GM19372 (cell line): ENCODE measurements around the gene CNTN5.
"Not testable (repeated sequence)": the region's sequence is repeated elsewhere in the genome, so short reads cannot be mapped to it uniquely, and the experiment has no call there.

ENCODE experiments used
- ATAC-seq: cut with Tn5 transposase; IDR thresholded peaks from one replicate; pipeline ENCODE4 v1.9.1; 2021; ENCODE audit warnings: mild to moderate bottlenecking, low read depth, moderate library complexity; ENCODE audit not compliant: unreplicated experiment

CNTN5 gene

DNA sequence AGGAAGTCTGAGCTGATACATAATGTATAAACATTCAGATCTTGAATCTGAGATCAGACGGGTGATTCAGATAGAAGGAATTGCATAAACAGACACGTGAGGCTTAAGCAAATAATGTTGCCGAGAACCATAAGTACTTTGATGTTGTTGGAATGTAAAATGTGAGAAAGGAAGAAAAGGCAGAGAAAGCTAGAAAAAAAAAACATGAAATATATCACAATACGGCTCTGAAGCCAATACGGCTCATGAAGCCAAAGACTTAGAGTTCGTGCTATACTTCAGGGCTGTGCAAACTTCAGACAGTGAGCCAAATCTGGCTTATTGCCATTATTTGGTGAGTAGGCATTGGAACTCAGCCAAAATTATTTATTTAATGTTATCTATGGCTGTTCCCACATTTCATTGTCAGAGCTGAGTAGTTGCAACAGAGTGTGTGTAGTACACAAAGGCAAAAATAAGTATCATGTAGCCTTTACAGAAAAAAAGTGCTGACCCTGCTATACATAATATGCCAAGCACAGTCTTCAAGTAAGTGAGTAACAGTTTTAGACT is 673.3 kb downstream of the CNTN5 start:
- no peak for ATAC-seq

DNA sequence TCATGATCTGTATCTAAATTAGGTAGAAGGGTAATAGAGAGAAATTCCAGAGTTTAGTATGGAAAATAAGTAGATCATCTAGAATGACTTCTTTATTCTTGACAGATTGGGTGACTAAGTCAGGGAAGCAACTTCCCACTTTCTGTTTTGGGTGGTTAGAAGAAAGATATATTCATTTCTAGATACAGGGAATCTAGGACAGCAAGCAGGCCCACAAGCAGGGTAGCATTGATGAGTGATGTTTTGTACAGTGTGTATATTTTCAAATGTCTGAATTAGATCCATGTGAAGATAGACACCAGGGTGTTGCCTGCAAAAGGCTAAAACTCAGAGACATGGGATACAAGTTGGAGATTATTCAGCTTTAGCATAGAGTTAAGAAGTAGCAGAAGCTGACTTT is 674.4 kb downstream of the CNTN5 start:
- ATAC-seq = no peak

DNA sequence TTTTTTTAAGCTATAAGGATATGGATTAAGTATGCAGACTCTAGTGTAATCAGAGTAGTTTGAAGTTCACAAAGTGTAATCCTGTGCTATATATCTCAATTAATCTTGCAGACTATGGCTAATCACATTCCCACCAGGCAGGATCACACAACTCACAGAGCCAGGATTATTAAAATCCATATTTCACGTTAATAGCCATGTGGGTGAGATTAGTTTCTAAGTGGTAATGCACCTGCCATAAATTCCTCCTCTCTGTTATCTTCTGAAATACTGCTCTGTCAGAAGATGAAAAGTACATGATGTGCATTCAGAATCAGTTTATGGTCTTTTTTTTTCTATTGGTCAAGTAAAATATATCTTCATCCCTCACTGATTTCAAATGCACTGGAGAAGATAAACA is 686.1 kb downstream of the CNTN5 start:
- ATAC-seq = no peak

DNA sequence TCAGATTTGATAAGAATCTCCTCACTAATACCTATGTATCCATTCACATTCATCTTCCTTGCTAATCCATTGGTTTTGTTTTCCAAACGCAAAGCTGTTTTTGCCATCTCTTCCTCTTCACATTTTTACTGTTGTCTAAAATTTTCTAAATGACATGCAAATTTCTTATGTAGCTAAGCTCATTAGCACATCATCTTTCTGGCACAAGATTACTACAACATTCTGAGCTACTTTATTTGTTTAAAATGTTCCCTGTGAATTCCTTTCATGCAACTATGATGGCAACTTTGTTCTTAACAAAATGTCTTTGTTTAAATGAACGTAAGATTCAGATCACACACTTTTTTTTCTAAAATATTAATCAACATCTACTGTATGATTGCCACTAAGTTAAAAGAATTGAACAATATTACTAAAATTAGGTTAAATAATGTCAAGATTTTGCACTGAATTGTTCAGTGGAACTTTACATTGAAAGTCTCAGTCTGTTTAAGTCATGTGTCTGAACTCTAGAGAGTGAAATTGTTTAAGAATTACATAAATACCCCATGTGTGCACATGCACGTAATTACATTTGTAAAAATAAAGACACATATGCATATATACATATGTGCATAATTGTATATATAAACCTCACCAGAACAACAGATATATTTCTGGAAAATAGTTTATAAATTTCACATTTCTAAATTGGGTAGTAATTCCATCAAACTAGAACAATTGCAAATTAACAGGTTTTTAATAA is 688.4 kb downstream of the CNTN5 start:
- no peak for ATAC-seq

DNA sequence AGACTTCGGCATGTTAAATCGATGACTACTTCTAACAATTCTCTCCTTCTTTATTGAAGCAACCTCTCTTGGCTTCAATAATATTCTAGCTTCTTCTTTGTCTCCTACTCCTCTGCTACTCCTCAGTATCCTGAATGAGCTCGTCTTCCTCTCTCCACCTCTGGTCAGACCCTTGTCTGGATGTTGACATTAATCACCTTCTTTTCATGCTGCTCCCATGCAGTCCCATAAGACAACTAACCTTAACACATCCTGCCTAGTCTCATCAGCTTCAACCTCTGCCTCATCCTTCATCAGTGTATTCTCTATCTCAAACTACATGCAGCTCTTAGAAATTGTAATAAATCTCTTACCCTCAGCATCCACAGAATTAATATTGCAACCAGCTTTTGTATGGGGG is 695.6 kb downstream of the CNTN5 start:
- no peak for ATAC-seq

DNA sequence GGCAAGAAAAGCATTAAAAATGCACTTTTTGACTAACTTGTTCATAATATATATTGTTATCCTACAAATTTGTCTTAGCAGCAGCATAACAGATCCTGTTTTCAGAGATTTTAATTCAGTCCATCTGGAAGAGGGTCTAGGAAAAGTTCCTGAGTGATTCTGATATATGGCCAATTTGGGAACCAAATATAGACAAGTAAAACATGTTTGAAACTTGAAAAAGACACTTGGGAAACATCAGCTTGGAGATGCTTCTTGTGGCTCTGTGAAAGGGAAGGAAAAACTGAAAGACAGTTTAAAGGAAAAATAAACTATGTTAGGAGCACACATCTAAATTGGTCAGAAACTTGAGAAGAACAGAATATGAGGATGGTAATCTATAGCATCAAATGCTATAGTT is 697.5 kb downstream of the CNTN5 start:
- ATAC-seq = no peak

DNA sequence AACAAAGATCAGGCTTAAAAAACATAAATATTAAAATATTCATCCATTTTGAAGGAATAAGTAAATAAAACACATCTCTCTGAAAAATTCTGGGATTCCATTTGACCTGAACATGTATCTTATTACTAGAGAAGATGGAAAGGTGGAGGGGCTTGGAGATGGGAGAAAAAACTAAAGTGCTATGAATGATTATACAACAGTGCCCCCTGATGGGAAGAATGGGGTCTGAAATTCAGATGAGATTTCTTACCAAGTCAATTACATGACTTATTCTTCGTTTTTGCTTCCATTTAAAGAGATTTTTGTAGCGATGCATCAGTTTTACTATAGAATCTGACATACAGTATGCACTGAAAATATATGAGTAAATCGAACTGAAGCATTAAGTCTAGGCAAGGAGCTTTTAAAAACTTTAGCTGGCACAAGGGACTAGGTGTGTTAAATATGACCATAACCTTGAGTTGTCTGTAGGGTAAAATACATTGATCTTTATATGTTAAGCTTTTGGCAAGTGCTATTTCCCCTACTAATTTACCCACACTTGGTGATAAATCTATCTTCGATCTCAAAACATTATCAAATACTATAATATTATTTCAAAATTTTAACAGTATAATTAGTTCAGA is 718.8 kb downstream of the CNTN5 start:
- ATAC-seq = no peak

DNA sequence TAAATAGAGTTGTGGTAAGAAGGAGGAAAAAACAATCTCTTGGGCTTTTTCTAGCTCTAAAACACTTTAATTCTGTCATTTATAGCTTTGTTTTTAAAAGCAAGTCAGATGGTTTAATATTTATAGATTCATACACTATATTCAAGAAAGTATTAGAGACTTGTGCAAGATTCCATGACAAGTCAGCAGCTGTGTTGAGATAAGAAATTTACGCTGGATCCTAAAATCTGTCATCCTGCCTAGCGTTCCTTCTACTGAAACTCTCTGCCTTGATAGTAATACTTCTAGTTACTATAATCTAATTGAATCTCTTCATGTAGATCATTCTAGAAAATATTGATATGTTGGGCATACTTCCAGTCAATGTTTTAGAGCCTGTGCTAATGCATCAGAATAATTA is 721.8 kb downstream of the CNTN5 start:
- no peak for ATAC-seq

DNA sequence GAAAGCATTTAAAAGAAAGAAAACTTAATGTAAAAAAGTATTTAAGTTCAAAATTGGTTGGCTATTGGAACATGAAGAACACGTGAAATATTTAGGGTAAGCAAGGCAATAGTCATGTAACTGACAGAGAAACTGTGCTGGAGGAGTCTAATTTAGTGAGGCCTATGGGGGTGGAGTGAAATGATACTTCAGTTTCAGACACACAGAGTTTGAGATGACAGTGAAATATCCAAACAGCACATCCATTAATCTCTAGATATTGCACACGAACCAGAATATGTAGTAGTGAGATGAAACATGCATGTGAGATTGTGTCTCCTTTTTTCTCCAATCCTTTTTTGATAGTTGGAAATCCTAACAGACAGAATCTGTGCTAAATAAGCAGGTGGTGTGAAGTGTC is 739.0 kb downstream of the CNTN5 start:
- no peak for ATAC-seq

DNA sequence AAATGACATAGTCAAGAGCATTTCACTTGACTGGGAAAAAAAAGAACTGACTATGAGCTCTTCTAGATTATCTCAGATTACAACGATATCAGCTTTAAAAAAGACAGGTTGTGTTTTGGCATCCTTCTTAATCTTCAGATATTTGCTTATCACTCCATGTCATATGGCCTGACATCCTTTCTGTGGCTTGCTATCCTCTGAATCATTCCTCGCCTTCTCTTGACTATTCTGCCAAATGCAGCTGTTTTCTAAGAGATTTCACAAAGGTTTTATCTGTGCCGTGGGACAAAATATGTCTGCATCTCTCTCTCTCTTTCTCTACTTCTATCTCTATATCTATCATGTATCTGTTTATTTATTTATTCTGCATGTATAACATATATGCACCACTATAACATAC is 746.1 kb downstream of the CNTN5 start:
- no peak for ATAC-seq

DNA sequence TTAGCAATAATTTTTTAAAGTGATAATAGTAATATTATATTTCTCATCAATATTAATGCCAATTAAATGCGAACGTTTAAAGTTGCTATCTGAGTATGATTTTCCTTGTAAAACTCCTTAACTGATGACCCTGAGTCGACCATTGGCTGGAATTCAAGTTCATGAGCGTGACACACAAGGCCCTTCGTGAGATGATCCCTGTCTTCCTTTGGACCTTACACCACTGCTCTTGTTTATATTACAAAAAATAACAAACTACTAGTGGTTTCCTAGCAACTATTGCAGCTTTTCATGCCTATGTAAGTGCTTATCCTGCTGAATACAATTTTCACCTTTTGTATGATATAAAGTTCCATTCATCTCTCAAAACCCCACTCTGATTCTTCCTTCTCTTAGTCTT is 752.9 kb downstream of the CNTN5 start:
- no peak for ATAC-seq

DNA sequence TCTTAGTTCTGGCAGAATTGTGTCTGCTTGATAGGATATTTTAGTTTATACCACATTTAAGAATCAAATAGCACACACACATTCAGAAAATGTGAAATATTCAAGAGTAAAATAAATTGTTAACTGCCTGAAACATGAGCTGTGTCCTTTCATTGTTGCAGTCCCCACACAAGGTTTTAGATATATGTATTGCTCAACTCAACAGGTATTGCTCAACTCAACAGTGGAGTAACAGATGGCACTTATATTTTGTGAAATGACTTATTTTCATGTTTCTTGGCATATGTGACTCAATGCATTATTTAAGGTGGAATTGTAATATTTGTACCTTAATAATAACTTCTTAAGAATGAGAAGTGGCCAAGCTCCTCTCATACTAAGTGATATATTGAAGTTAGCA is 760.3 kb downstream of the CNTN5 start:
- no peak for ATAC-seq

DNA sequence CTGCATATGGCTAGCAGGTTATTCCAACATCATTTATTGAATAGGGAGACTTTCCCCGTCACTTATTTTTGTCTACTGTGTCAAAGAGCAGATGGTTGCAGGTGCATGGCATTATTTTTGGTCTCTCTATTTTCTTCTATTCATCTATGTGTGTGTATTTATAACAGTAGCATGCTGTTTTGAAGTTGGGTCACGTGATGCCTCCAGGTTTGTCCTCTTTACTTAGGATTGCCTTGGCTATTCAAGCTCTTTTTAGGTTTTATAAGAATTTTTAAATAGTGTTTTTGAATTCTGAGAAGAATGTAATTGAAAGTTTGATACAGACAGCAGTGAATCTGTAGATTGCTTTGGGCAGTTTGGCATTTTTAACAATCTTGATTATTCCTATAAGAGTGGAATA is 770.6 kb downstream of the CNTN5 start:
- ATAC-seq = no peak

DNA sequence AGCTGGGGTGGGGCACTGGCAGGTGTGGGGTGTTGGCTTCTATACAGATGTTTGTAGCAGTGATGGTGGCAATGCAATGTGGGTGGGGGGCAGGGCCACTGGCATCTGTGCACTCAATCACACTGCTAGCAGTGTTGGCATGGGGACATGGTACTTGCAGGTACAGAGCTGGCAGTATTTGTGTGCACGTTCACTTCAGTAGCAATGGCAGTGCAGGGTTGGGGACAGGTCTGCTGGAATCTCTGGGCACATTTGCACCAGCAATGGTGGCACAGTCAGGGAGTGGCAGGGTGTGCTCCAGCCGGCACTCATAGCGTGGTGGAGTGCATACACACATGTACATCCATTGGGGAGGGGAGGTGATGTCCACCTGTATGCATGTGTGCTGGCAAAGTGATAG is 775.2 kb downstream of the CNTN5 start:
- ATAC-seq = no peak

DNA sequence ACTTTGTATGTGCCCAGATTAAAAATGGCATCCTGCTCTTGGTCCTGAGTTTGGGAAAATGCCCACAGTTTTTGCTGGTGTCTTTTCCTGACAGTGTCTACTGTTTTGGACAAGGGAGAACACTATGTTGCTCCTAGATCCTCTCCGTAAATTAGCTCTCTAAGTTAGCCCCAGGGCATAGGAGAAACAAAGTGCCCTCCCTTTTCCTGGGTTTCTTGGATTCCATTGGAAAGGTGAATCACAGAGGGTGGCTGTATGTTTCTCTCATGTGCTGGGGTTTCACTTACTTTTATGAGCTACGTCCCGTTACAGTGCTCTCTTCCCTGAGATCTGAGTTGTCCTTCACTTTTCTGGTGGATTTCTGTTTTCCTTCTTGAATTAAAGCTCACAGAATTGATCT is 782.8 kb downstream of the CNTN5 start:
- no peak for ATAC-seq

DNA sequence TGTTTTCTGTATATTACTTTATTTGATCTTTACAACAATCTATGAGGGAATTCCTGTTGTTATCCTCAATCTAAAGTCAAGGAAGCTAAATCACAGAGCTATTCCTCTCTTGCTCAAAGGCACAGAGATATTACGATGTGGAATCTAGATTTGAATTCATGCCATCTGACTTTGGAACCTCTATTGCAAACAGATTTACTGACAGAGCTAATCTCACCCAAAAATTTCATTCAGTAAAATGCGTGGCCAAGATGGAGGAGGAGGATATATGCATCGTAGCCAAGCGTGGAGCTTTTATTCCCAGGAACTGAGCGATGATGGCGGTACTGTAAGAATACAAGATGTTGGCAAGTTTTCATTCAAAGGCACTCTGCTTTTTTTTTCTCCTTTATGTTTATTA is 791.8 kb downstream of the CNTN5 start:
- ATAC-seq = no peak

DNA sequence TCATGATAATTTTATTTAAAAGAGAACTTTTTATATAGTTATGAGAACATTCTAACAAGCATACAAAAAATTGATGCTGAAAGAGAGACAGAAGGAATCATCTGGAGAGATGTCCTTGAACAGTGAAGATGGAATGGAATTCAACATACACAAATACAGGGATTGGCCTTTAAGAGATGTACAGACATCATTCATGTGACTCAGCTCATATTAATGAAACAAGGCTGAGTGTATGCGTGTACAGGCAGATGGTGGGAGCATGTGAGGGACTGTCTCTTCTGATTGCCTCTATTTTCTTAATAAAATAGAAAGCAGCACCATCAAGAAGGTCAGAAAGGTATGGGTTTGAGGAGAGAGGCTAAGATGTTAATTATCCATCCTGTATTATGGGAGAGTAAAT is 793.3 kb downstream of the CNTN5 start:
- ATAC-seq = no peak

DNA sequence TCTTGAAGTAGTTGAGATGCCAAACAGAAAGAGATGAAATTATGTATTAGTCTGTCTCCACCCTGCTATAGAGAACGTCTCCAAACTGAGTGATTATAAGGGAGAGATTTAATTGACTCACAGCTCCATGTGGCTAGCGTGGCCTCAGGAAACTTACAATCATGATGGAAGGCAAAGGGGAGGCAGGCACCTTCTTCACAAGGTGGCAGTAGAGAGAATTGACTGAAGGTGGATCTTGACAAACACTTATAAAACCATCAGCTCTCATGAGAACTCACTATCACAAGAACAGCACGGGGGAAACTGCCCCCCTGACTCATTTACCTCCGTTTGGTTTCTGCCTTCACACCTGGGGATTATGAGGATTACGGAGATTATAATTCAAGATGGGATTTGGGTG is 794.0 kb downstream of the CNTN5 start:
- ATAC-seq = no peak

DNA sequence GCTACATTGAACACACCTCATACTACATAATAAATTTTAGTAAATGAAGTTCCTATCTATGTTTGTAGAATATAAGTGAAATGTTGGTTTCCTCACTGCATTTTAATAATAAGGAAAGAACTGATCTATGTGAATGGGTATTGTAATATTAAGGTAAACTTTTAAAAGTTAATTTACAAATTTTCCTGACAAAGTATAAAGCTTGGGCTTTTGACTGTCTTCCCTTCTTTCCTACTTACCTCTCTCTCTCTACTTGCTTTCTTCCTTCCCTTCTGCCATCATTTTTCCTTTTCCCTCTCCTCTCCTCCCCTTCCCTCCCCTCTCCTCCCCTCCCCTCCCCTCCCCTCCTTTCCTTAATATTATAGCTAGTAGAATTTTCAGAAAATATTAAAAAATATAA is 798.2 kb downstream of the CNTN5 start:
- ATAC-seq = no peak

DNA sequence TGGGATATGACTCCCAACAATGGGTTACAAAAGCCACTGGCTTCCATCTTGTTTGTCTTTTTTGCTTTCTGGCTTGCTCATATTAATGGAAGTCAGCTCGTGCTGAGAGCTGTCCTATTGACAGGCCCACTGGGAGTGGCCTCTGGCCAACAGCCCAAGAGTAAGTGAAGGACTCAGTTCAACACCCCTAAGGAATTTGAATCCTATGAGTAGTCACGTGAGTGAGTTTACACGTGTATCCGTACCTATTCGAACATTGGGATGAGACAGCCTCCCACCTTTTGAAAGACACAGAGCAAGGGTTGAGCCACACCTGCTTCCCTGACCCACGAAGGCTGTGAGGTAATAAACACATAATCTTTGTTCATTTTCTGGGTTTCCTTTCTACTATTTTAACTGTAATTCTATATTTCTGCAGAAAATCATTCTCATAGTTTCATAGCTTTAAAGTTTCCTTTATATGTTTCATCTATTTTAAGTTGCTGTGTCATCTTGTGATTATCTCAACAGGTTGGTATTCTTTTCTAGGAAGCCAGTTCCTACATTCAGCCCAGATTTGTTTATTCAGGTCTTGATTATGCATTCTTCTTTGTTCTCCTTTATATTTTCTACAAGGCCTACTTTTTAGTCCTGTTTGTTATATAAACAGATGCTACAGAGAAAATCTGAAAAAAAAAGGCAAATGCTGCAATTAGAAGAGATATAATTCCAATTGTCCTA is 802.3 kb downstream of the CNTN5 start:
- ATAC-seq = no peak

DNA sequence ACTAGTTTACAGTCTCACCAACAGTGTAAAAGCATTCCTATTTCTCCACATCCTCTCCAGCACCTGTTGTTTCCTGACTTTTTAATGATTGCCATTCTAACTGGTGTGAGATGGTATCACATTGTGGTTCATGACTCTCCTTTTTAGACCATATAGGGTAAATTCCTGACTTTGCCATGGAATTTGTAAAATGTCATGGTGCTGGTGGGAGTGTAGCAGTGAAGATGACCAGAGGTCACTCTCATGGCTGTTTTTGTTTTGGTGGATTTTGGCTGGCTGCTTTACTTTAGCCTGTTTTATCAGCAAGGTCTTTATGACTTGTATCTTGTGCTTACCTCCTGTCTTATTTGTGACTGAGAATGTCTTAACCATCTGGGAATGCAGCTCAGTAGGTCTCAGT is 816.0 kb downstream of the CNTN5 start:
- not testable (repeated sequence) for ATAC-seq

DNA sequence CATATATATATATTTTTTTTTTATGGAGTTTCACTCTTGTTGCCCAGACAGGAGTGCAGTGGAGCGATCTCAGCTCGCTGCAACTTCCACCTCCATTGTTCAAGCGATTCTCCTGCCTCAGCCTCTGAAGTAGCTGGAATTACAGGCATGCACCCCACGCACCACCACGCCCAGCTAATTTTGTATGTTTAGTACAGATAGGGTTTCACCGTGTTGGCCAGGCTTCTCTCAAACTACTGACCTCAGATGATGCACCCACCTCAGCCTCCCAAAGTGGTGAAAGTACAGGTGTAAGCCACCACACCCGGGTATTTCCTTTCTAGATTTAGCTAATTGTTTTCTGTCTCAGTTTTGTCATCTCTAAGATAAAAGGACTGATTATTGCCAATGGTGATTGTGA is 821.1 kb downstream of the CNTN5 start:
- ATAC-seq = no peak
